DND-41 (cell line): Measurements from ENCODE around the gene OR13D1.
"Not testable (repeated sequence)": the region's sequence is repeated elsewhere in the genome, so short reads cannot be mapped to it uniquely, and the experiment has no call there.

ENCODE experiments used
- ATAC-seq: fragments of 200-7000 bp; cut with Tn5 transposase; 3 replicates; pipeline ENCODE4 v1.9.1; 2021; ENCODE audit warnings: low read depth; ENCODE audit not compliant: insufficient read depth
- DNase-seq: peaks from one replicate; pipeline ENCODE4 v3.0.0-alpha.2; 2020
- H2AFZ ChIP-seq: 2 replicates; pipeline ENCODE4 v1.6.0; 2012; ENCODE audit warnings: low read depth, low read length
- H3K27ac ChIP-seq: 2 replicates; pipeline ENCODE4 v1.5.1; 2012; ENCODE audit warnings: low read length, inconsistent platforms
- H3K27me3 ChIP-seq: fragments of 200-600 bp; sonication (generic); 2 replicates; pipeline ENCODE4 v1.6.0; 2012; ENCODE audit warnings: low read length, mild to moderate bottlenecking, inconsistent platforms; ENCODE audit not compliant: insufficient read depth, poor library complexity
- H3K36me3 ChIP-seq: 2 replicates; pipeline ENCODE4 v1.5.1; 2012; ENCODE audit warnings: low read length, inconsistent platforms; ENCODE audit not compliant: insufficient read depth
- H3K4me1 ChIP-seq: 2 replicates; pipeline ENCODE4 v1.5.1; 2012; ENCODE audit warnings: mild to moderate bottlenecking, low read length; ENCODE audit not compliant: insufficient read depth
- H3K4me2 ChIP-seq: 2 replicates; pipeline ENCODE4 v1.6.0; 2012; ENCODE audit warnings: mild to moderate bottlenecking, moderate library complexity, low read length, inconsistent platforms; ENCODE audit not compliant: insufficient read depth
- H3K4me3 ChIP-seq, 2 experiments: fragments of 200-600 bp in 1 of 2; shearing (Covaris generic) in 1 of 2; 2 replicates each; pipeline ENCODE4 v1.5.1; 2012 to 2016; ENCODE audit warnings: inconsistent platforms in 2 of 2, low read length in 2 of 2, mild to moderate bottlenecking in 2 of 2, low read depth in 1 of 2, moderate library complexity in 1 of 2
- H3K79me2 ChIP-seq: 2 replicates; pipeline ENCODE4 v1.6.0; 2012; ENCODE audit warnings: low read length, inconsistent platforms; ENCODE audit not compliant: insufficient read depth
- H3K9ac ChIP-seq: 2 replicates; pipeline ENCODE4 v1.6.0; 2012; ENCODE audit warnings: low read depth, mild to moderate bottlenecking, inconsistent platforms, low read length, moderate library complexity
- H3K9me3 ChIP-seq: 2 replicates; pipeline ENCODE4 v1.5.1; 2012; ENCODE audit warnings: low read length, moderate library complexity, mild to moderate bottlenecking, inconsistent platforms; ENCODE audit not compliant: insufficient read depth, severe bottlenecking
- H4K20me1 ChIP-seq: 2 replicates; pipeline ENCODE4 v1.6.0; 2012; ENCODE audit warnings: low read length; ENCODE audit not compliant: insufficient read depth
- EZH2 ChIP-seq: IDR thresholded peaks from 3 replicates; pipeline ENCODE4 v1.6.1; 2012; ENCODE audit warnings: borderline replicate concordance, low read depth, mild to moderate bottlenecking, moderate library complexity, low read length, inconsistent platforms; ENCODE audit not compliant: severe bottlenecking
- TF ChIP-seq, protein P1 (sequence below): IDR thresholded peaks from 2 replicates; pipeline ENCODE4 v1.5.1; 2012; ENCODE audit warnings: borderline replicate concordance, low read length, moderate library complexity, mild to moderate bottlenecking; ENCODE audit not compliant: poor library complexity, severe bottlenecking; ENCODE audit errors: extremely low read depth

The OR13D1 gene

DNA sequence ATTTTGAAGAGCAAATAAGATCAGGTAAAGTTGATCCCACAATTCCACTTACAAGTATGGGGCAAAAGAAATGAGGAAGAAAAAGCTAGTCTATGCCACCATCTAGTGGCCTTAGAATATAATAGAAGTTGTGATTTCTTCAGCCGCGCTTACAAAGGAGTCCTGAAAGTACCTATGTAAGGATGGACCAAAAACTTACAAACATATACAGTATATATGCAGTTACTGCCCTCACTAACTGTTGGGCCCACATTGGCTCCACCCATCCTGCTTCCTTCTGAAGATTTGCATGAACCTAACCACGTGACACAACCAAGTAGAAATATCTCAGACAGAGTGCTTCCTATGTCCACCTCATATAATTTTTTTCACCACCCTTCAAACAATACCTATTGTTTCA is 11.7 kb upstream of the OR13D1 start:
- no peak overlapping the region for H3K4me2 ChIP-seq
- no peak overlapping the region for H3K27ac ChIP-seq
- no peaks in the 10 kb centered on the region for H3K79me2 ChIP-seq
- H3K9ac ChIP-seq, result no peak overlapping the region
- H3K27me3 ChIP-seq, result no peaks in the 10 kb centered on the region
- no peaks in the 10 kb centered on the region for H3K4me1 ChIP-seq
- ATAC-seq, result peak; percentile 58; the same call in 2 of the 3 replicates
- no peaks in the 10 kb centered on the region for H3K9me3 ChIP-seq
- no peaks in the 10 kb centered on the region for H3K36me3 ChIP-seq
- no peak overlapping the region for H3K4me3 ChIP-seq
- no peak for TF ChIP-seq EZH2
- TF ChIP-seq, protein P1, sequence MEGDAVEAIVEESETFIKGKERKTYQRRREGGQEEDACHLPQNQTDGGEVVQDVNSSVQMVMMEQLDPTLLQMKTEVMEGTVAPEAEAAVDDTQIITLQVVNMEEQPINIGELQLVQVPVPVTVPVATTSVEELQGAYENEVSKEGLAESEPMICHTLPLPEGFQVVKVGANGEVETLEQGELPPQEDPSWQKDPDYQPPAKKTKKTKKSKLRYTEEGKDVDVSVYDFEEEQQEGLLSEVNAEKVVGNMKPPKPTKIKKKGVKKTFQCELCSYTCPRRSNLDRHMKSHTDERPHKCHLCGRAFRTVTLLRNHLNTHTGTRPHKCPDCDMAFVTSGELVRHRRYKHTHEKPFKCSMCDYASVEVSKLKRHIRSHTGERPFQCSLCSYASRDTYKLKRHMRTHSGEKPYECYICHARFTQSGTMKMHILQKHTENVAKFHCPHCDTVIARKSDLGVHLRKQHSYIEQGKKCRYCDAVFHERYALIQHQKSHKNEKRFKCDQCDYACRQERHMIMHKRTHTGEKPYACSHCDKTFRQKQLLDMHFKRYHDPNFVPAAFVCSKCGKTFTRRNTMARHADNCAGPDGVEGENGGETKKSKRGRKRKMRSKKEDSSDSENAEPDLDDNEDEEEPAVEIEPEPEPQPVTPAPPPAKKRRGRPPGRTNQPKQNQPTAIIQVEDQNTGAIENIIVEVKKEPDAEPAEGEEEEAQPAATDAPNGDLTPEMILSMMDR, result peak; percentile 56
- no peak for DNase-seq
- H2AFZ ChIP-seq, result no peak overlapping the region
- H4K20me1 ChIP-seq, result no peaks in the 10 kb centered on the region

DNA sequence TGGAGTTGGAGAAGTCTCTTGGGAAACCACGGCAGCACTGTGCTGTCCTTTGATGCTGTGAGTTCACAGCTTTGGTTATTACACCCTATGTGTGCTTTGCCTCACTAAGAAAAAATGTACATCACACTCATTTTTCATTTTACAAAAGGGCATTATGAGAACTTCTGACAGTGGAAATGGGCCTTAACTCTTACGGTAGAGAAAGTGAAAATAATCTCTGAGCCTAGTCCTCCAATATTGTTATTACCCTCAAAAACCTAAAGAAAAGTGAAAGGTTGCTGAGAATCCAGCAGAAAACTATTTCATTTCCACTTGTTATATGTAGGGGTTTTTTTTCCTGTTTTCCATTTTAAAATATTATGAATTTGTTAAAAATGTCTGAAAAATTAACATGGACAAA is 8.2 kb upstream of the OR13D1 start:
- no peaks in the 10 kb centered on the region for H3K9me3 ChIP-seq
- H3K4me3 ChIP-seq, result no peak overlapping the region
- H3K4me2 ChIP-seq, result no peak overlapping the region
- DNase-seq (no peak), ATAC-seq (no peak)
- H3K9ac ChIP-seq, result no peak overlapping the region
- no peak overlapping the region for H3K27ac ChIP-seq
- no peaks in the 10 kb centered on the region for H3K36me3 ChIP-seq
- H4K20me1 ChIP-seq, result no peaks in the 10 kb centered on the region
- no peaks in the 10 kb centered on the region for H3K27me3 ChIP-seq
- no peak for TF ChIP-seq EZH2
- TF ChIP-seq, protein P1, result no peak
- no peak overlapping the region for H2AFZ ChIP-seq
- H3K79me2 ChIP-seq, result no peaks in the 10 kb centered on the region
- H3K4me1 ChIP-seq, result no peaks in the 10 kb centered on the region

DNA sequence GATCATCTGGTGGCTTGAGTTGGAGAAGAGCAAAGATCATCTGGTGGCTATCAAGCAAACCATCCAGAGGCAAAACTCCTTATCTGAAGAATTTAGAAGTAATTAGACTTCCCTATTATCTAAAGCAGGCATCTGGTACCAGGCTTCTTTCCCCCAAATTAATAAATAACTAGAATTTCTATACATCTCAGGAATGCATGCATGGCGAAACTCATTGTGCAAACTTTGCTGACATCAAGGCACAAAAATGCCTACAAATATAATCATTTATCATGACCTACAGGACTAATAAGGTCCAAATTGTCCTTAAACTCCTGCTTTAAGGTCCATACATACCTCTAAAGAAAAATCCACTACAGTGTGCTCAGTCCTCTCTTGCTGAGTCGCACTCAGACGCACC is 6.0 kb downstream of the OR13D1 start:
- H3K36me3 ChIP-seq, result no peaks in the 10 kb centered on the region
- H4K20me1 ChIP-seq, result no peaks in the 10 kb centered on the region
- H3K27ac ChIP-seq, result no peak overlapping the region
- no peak overlapping the region for H3K9ac ChIP-seq
- TF ChIP-seq, protein P1, result no peak
- TF ChIP-seq EZH2, result no peak
- no peaks in the 10 kb centered on the region for H3K27me3 ChIP-seq
- H2AFZ ChIP-seq, result no peak overlapping the region
- no peak overlapping the region for H3K4me3 ChIP-seq
- H3K4me2 ChIP-seq, result no peak overlapping the region
- DNase-seq (no peak), ATAC-seq (no peak)
- H3K4me1 ChIP-seq, result no peaks in the 10 kb centered on the region
- no peaks in the 10 kb centered on the region for H3K79me2 ChIP-seq
- H3K9me3 ChIP-seq, result no peaks in the 10 kb centered on the region

DNA sequence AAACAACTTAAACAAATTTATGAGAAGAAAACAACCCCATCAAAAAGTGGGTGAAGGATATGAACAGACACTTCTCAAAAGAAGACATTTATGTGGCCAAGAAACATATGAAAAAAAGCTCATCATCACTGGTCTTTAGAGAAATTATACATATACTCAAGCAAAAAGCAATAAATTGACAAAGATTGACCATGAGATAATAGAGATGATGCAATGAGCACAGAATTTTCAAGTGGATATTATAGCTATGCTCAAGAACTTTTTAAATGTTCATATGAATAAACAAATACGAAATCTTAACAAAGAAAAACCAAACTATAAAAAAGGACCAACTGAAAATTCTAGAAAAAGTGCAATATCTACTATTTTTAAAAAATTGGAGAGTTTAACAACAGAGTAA is 14.4 kb downstream of the OR13D1 start:
- DNase-seq, H3K79me2 ChIP-seq, H3K4me3 ChIP-seq, H3K4me1 ChIP-seq, H3K9ac ChIP-seq, H4K20me1 ChIP-seq, ATAC-seq, H2AFZ ChIP-seq, H3K9me3 ChIP-seq, H3K36me3 ChIP-seq, H3K27me3 ChIP-seq, H3K4me2 ChIP-seq, H3K27ac ChIP-seq: not testable (repeated sequence)
